DOHH2 (cell line): ENCODE data around the gene FRRS1.

Experiments
- EZH2phosphoT487 ChIP-seq: fragments of 200-600 bp; sonication (generic); IDR thresholded peaks from 2 replicates; pipeline ENCODE4 v1.6.1; 2017; ENCODE audit warnings: borderline replicate concordance, mild to moderate bottlenecking, antibody characterized with exemption, low read length, moderate library complexity, mixed read lengths
- TF ChIP-seq, protein P1 (sequence below): fragments of 200-600 bp; sonication (generic); IDR thresholded peaks from one replicate; pipeline ENCODE4 v1.5.1; 2014; ENCODE audit warnings: antibody characterized with exemption, mild to moderate bottlenecking, low read depth, low read length; ENCODE audit not compliant: poor library complexity, severe bottlenecking

DNA sequence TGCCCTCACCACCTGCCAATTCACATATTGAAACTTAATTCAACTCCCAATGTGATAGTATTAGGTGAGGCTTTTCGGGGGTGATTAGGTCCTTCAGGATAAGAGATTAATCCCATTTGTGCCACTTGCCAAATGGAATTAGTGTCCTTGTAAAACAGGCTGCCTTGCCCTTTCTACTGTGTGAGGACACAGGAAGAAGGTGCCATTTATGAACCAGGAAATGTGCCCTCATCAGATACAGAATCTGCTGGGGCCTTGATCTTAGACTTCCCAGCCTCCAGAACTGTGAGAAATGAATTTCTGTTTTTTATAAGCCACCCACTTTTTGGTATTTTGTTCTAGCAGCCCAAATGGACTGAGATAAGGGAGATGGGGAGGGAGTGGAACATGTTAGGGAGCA lies 44.6 kb upstream of the FRRS1 start:
- TF ChIP-seq, protein P1, sequence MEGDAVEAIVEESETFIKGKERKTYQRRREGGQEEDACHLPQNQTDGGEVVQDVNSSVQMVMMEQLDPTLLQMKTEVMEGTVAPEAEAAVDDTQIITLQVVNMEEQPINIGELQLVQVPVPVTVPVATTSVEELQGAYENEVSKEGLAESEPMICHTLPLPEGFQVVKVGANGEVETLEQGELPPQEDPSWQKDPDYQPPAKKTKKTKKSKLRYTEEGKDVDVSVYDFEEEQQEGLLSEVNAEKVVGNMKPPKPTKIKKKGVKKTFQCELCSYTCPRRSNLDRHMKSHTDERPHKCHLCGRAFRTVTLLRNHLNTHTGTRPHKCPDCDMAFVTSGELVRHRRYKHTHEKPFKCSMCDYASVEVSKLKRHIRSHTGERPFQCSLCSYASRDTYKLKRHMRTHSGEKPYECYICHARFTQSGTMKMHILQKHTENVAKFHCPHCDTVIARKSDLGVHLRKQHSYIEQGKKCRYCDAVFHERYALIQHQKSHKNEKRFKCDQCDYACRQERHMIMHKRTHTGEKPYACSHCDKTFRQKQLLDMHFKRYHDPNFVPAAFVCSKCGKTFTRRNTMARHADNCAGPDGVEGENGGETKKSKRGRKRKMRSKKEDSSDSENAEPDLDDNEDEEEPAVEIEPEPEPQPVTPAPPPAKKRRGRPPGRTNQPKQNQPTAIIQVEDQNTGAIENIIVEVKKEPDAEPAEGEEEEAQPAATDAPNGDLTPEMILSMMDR = no peak
- TF ChIP-seq EZH2phosphoT487 = no peak
